HEK293T (cell line): Measurements from ENCODE around the gene HS1BP3.

Source experiments
- CTCF ChIA-PET: fragments of 350-600 bp; formaldehyde crosslinking; extraction: SDS; loops from one replicate; lab custom pipeline; 2021; ENCODE audit warnings: antibody characterized with exemption, inconsistent platforms; lab: Yijun Ruan, JAX
- POLR2A ChIA-PET: fragments of 350-600 bp; formaldehyde crosslinking; extraction: SDS; loops from one replicate; lab custom pipeline; 2020; ENCODE audit warnings: antibody characterized with exemption, inconsistent platforms; lab: Yijun Ruan, JAX
- DNase-seq: peaks from one replicate; pipeline ENCODE4 v3.0.0; 2012; ENCODE audit warnings: mixed read lengths; ENCODE audit errors: extremely low spot score
- BHLHE40 ChIP-seq: fragments of 450-650 bp; IDR thresholded peaks from 2 replicates; pipeline ENCODE4 v1.6.1; 2016; ENCODE audit warnings: mild to moderate bottlenecking, moderate library complexity, borderline replicate concordance
- CTBP1 ChIP-seq: fragments of 450-650 bp; IDR thresholded peaks from 2 replicates; pipeline ENCODE4 v1.6.1; 2016; ENCODE audit warnings: borderline replicate concordance
- ELF4 ChIP-seq: fragments of 450-650 bp; IDR thresholded peaks from 2 replicates; pipeline ENCODE4 v1.6.1; 2017; ENCODE audit warnings: antibody characterized with exemption
- FOXA1 ChIP-seq: fragments of 450-650 bp; IDR thresholded peaks from 2 replicates; pipeline ENCODE4 v1.6.1; 2016; ENCODE audit warnings: mild to moderate bottlenecking
- FOXK2 ChIP-seq: fragments of 450-650 bp; IDR thresholded peaks from 2 replicates; pipeline ENCODE4 v1.6.1; 2016; ENCODE audit warnings: mild to moderate bottlenecking
- FOXM1 ChIP-seq: fragments of 450-650 bp; IDR thresholded peaks from 2 replicates; pipeline ENCODE4 v1.6.1; 2017; ENCODE audit warnings: mild to moderate bottlenecking, borderline replicate concordance
- L3MBTL2 ChIP-seq: fragments of 450-650 bp; conservative IDR thresholded peaks from 2 replicates; pipeline ENCODE4 v1.6.1; 2016; ENCODE audit warnings: mild to moderate bottlenecking
- LEF1 ChIP-seq: fragments of 450-650 bp; IDR thresholded peaks from 2 replicates; pipeline ENCODE4 v1.6.1; 2017; ENCODE audit warnings: mild to moderate bottlenecking, borderline replicate concordance
- NFRKB ChIP-seq: fragments of 450-650 bp; IDR thresholded peaks from 2 replicates; pipeline ENCODE4 v1.6.1; 2016; ENCODE audit warnings: mild to moderate bottlenecking, moderate library complexity
- PKNOX1 ChIP-seq: fragments of 450-650 bp; IDR thresholded peaks from 2 replicates; pipeline ENCODE4 v1.6.1; 2016
- SP1 ChIP-seq: fragments of 450-650 bp; IDR thresholded peaks from 2 replicates; pipeline ENCODE4 v1.6.1; 2017
- ZNF384 ChIP-seq: fragments of 450-650 bp; IDR thresholded peaks from 2 replicates; pipeline ENCODE4 v1.6.1; 2016

HS1BP3 gene

GRCh38 chr2:20590704-20591515, 60.0 kb downstream of the HS1BP3 start:
- CTCF ChIA-PET = interaction anchor here (0.6 kb wide), 1 partner anchor 8 kb away, joined by 6 read pairs; no protein-coding TSS in a partner anchor

GRCh38 chr2:20589975-20590703, 60.8 kb downstream of the HS1BP3 start:
- POLR2A ChIA-PET = interaction anchor here (1.0 to 1.9 kb wide), 3 partner anchors 11 to 143 kb away, joined by 3 to 10 read pairs (median 4); partner anchors contain the start of gene RHOB
- no peak for DNase-seq
- no peak for TF ChIP-seq PKNOX1
- no peak for TF ChIP-seq L3MBTL2
- CTCF ChIA-PET = no interaction called here

More at GRCh38 chr2:20590704-20591515, 60.0 kb downstream of the HS1BP3 start:
- POLR2A ChIA-PET = interaction anchor here (1.4 to 1.7 kb wide), 3 partner anchors 11 to 143 kb away, joined by 4 to 11 read pairs (median 4); partner anchors contain the start of gene RHOB
- no peak for DNase-seq
- TF ChIP-seq SP1 (no peak), ELF4 (no peak)

- CTCF ChIA-PET = no interaction called here
- DNase-seq = no peak
- POLR2A ChIA-PET = interaction anchor here (1.0 to 1.9 kb wide), 2 partner anchors 139 to 142 kb away, joined by 3 to 10 read pairs; partner anchors contain the start of gene RHOB
Measured at GRCh38 chr2:20588918-20589871, 61.7 kb downstream of the HS1BP3 start.

GRCh38 chr2:20585710-20586594, 64.9 kb downstream of the HS1BP3 start:
- ChIA-PET CTCF (interaction anchor here (0.6 kb wide), 1 partner anchor 203 kb away, joined by 3 read pairs; no protein-coding TSS in a partner anchor), POLR2A (interaction anchor here (0.8 to 4.2 kb wide), 5 partner anchors 11 to 139 kb away, joined by 3 to 44 read pairs (median 4); partner anchors contain the start of gene RHOB)
- DNase-seq = no peak
- TF ChIP-seq LEF1 (no peak), PKNOX1 (no peak), L3MBTL2 (no peak)

More at GRCh38 chr2:20588918-20589871, 61.7 kb downstream of the HS1BP3 start:
- TF ChIP-seq BHLHE40 = no peak

GRCh38 chr2:20585359-20585709, 65.6 kb downstream of the HS1BP3 start:
- ChIA-PET POLR2A (interaction anchor here (1.4 to 4.2 kb wide), 2 partner anchors 11 to 138 kb away, joined by 3 to 44 read pairs; partner anchors contain the start of gene RHOB), CTCF (no interaction called here)
- no peak for DNase-seq
- TF ChIP-seq FOXK2 = no peak
- TF ChIP-seq LEF1 = no peak
- TF ChIP-seq FOXM1 = no peak
- TF ChIP-seq CTBP1 = no peak
- no peak for TF ChIP-seq NFRKB
- no peak for TF ChIP-seq ZNF384
- TF ChIP-seq BHLHE40 = no peak

- DNase-seq = peak; percentile 54
- POLR2A ChIA-PET = interaction anchor here (1.4 to 4.2 kb wide), 3 partner anchors 10 to 137 kb away, joined by 3 to 44 read pairs (median 4); partner anchors contain the start of gene RHOB
- TF ChIP-seq L3MBTL2 = no peak
- TF ChIP-seq FOXA1 = no peak
- CTCF ChIA-PET = no interaction called here
Measured at GRCh38 chr2:20584399-20585358, 66.2 kb downstream of the HS1BP3 start.
